ENCODE data around the gene FAM3A.

- TF ChIP-seq CTCF (IDR thresholded peaks at IDR 0.05) = no peak
- TF ChIP-seq POLR2A (IDR thresholded peaks at IDR 0.05) = no peak
Observed at GRCh38 chrX:154458954-154459778, 56.9 kb downstream of the FAM3A start.

Measured in tibial nerve (tissue), 3 donors.